Esophagus muscularis mucosa (tissue), 4 donors: ENCODE results near the gene ATF4.

ENCODE experiments used
- CTCF ChIP-seq, 3 experiments: fragments of 200-600 bp in 2 of 3; fragments of 450-650 bp in 1 of 3; sonication (generic) in 2 of 3; IDR thresholded peaks; one replicate each; pipeline ENCODE4 v1.5.1; 2017 to 2019; ENCODE audit warnings: antibody characterized with exemption in 3 of 3, mild to moderate bottlenecking in 2 of 3, moderate library complexity in 1 of 3
- EP300 ChIP-seq: sonication (generic); formaldehyde crosslinking; IDR thresholded peaks from one replicate; pipeline ENCODE4 v1.6.1; 2017; ENCODE audit warnings: antibody characterized with exemption
- POLR2A ChIP-seq: fragments of 450-650 bp; IDR thresholded peaks from one replicate; pipeline ENCODE4 v1.6.1; 2017; ENCODE audit warnings: antibody characterized with exemption, moderate library complexity, mild to moderate bottlenecking, low read depth
- POLR2AphosphoS5 ChIP-seq, 2 donors: sonication (generic); formaldehyde crosslinking; IDR thresholded peaks; one replicate each; pipeline ENCODE4 v1.6.1; 2017; ENCODE audit warnings: antibody characterized with exemption in 2 of 2

DNA sequence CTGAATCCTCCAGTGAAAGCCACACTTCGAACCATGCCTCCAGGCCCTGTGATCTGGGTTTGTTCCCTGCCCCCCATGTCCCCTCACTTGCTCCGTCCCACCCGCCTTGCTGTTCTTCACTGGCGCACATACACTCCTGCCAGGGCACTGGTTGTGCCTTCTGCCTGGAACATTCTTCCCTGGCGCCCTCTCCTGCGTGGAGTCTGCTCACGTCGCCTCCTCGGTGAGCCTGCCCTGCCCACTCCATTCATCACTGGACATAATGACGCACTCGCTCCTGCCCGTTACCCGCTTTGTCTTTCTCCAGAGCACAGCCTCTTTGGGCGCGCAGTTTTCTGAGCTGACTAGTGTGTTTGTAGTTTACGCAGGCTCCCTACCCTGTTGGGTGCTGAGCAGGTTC, 39.3 kb upstream of the ATF4 start:
- TF ChIP-seq EP300 (no peak), POLR2A (no peak), CTCF (IDR thresholded peaks at IDR 0.05) (no peak), POLR2AphosphoS5 (IDR thresholded peaks at IDR 0.05) (no peak)
